GM23338 (cell line): ENCODE measurements around the gene SNCA. TPM values are rescaled to one million over a fixed set of nuclear protein-coding genes. Genes with fewer than 3 reads are reported as not detected.

ENCODE experiments used
- ATAC-seq: fragments of 200-7000 bp; cut with Tn5 transposase; 3 replicates; pipeline ENCODE4 v1.9.1; 2020
- DNase-seq: peaks from one replicate; pipeline ENCODE4 v3.0.0-alpha.2; 2015; ENCODE audit warnings: low spot score
- H2AFZ ChIP-seq: fragments of 200-600 bp; sonication (generic); 2 replicates; pipeline ENCODE4 v1.8.0; 2016; ENCODE audit warnings: antibody characterized with exemption, mild to moderate bottlenecking, moderate library complexity
- H3F3A ChIP-seq: fragments of 200-600 bp; sonication (generic); replicated peaks from 2 replicates; pipeline ENCODE4 v1.8.0; 2017; ENCODE audit warnings: antibody characterized with exemption, mixed run types, low read depth
- H3K27ac ChIP-seq: fragments of 200-600 bp; sonication (generic); 2 replicates; pipeline ENCODE4 v1.6.1; 2016; ENCODE audit warnings: low read depth
- H3K27me3 ChIP-seq: fragments of 200-600 bp; sonication (generic); 2 replicates; pipeline ENCODE4 v1.8.0; 2016; ENCODE audit warnings: mild to moderate bottlenecking, mixed run types, moderate library complexity; ENCODE audit not compliant: insufficient read depth
- H3K36me3 ChIP-seq: fragments of 200-600 bp; sonication (generic); 2 replicates; pipeline ENCODE4 v1.8.0; 2016; ENCODE audit warnings: mild to moderate bottlenecking; ENCODE audit not compliant: insufficient read depth
- H3K4me1 ChIP-seq: fragments of 200-600 bp; sonication (generic); 2 replicates; pipeline ENCODE4 v1.8.0; 2016; ENCODE audit warnings: mild to moderate bottlenecking, moderate library complexity; ENCODE audit not compliant: insufficient read depth
- H3K4me2 ChIP-seq: fragments of 200-600 bp; sonication (generic); 2 replicates; pipeline ENCODE4 v1.7.1; 2017; ENCODE audit warnings: mixed run types
- H3K4me3 ChIP-seq: fragments of 200-600 bp; sonication (generic); 2 replicates; pipeline ENCODE4 v1.6.1; 2016; ENCODE audit warnings: mixed run types
- H3K79me2 ChIP-seq: fragments of 200-600 bp; sonication (generic); replicated peaks from 2 replicates; pipeline ENCODE4 v1.8.0; 2017; ENCODE audit warnings: mild to moderate bottlenecking; ENCODE audit not compliant: insufficient read depth
- H3K9me2 ChIP-seq: fragments of 200-600 bp; sonication (generic); 2 replicates; pipeline ENCODE4 v1.8.0; 2017; ENCODE audit not compliant: insufficient read depth
- H4K20me1 ChIP-seq: fragments of 200-600 bp; sonication (generic); replicated peaks from 2 replicates; pipeline ENCODE4 v1.8.0; 2017; ENCODE audit warnings: mild to moderate bottlenecking; ENCODE audit not compliant: insufficient read depth
- H3K27ac Mint-ChIP-seq: 2 replicates; pipeline ENCODE4 v1.8.0; 2020; ENCODE audit warnings: inconsistent platforms, mild to moderate bottlenecking, moderate library complexity, mixed read lengths
- H3K27me3 Mint-ChIP-seq: 3 replicates; pipeline ENCODE4 v1.8.0; 2022; ENCODE audit warnings: low read depth, mild to moderate bottlenecking, moderate library complexity, mixed read lengths, inconsistent platforms; ENCODE audit not compliant: insufficient read depth, poor library complexity
- H3K36me3 Mint-ChIP-seq: 3 replicates; pipeline ENCODE4 v1.8.0; 2021; ENCODE audit warnings: low read depth, mild to moderate bottlenecking, inconsistent platforms, moderate library complexity, mixed read lengths
- H3K4me1 Mint-ChIP-seq: 3 replicates; pipeline ENCODE4 v1.8.0; 2020; ENCODE audit warnings: mild to moderate bottlenecking, inconsistent platforms, mixed read lengths
- H3K4me3 Mint-ChIP-seq: 3 replicates; pipeline ENCODE4 v1.8.0; 2021; ENCODE audit warnings: moderate library complexity, mild to moderate bottlenecking, inconsistent platforms, mixed read lengths
- H3K9me3 Mint-ChIP-seq: 3 replicates; pipeline ENCODE4 v1.8.0; 2020; ENCODE audit warnings: moderate library complexity, mild to moderate bottlenecking, inconsistent platforms, mixed read lengths
- CREB1 ChIP-seq: fragments of 250-450 bp; sonication (Bioruptor Pico); IDR thresholded peaks from 2 replicates; pipeline ENCODE4 v1.5.0; 2020; ENCODE audit warnings: low read depth, mild to moderate bottlenecking, moderate library complexity
- CTCF ChIP-seq, 2 experiments: fragments of 200-600 bp in 1 of 2; sonication (generic) in 1 of 2; conservative IDR thresholded peaks; 2 replicates each; pipeline versions ENCODE4 v1.5.1 to v1.6.1; 2016 to 2017; ENCODE audit warnings: antibody characterized with exemption in 2 of 2, low read depth in 2 of 2, mild to moderate bottlenecking in 2 of 2, moderate library complexity in 1 of 2
- EZH2 ChIP-seq: fragments of 200-600 bp; sonication (generic); IDR thresholded peaks from one replicate; pipeline ENCODE4 v1.8.0; 2017; ENCODE audit warnings: antibody characterized with exemption, mild to moderate bottlenecking, low read depth; ENCODE audit not compliant: unreplicated experiment
- EZH2phosphoT487 ChIP-seq: fragments of 200-600 bp; sonication (generic); IDR thresholded peaks from one replicate; pipeline ENCODE4 v1.8.1; 2018; ENCODE audit warnings: antibody characterized with exemption; ENCODE audit not compliant: unreplicated experiment
- JUNB ChIP-seq: IDR thresholded peaks from one replicate; pipeline ENCODE4 v1.6.1; 2016; ENCODE audit warnings: antibody characterized with exemption; ENCODE audit not compliant: unreplicated experiment
- NANOG ChIP-seq: IDR thresholded peaks from 2 replicates; pipeline ENCODE4 v1.6.1; 2016; ENCODE audit warnings: antibody characterized with exemption, borderline replicate concordance
- POLR2AphosphoS5 ChIP-seq: IDR thresholded peaks from 2 replicates; pipeline ENCODE4 v1.6.1; 2016; ENCODE audit warnings: antibody characterized with exemption, low read depth
- REST ChIP-seq: IDR thresholded peaks from one replicate; pipeline ENCODE4 v1.6.1; 2018; ENCODE audit warnings: antibody characterized with exemption; ENCODE audit not compliant: unreplicated experiment
- STAT1 ChIP-seq: IDR thresholded peaks from one replicate; pipeline ENCODE4 v1.6.1; 2016; ENCODE audit warnings: antibody characterized with exemption; ENCODE audit not compliant: unreplicated experiment
- ZNF114 ChIP-seq: fragments of 250-450 bp; sonication (Bioruptor Pico); IDR thresholded peaks from 2 replicates; pipeline ENCODE4 v1.5.0; 2020; ENCODE audit warnings: mild to moderate bottlenecking, moderate library complexity
- ZNF331 ChIP-seq: fragments of 250-450 bp; sonication (Bioruptor Pico); IDR thresholded peaks from 2 replicates; pipeline ENCODE4 v1.5.0; 2020; ENCODE audit warnings: low read depth, mild to moderate bottlenecking, moderate library complexity
- ZNF462 ChIP-seq: fragments of 250-450 bp; sonication (Bioruptor Pico); IDR thresholded peaks from 2 replicates; pipeline ENCODE4 v1.5.0; 2020; ENCODE audit warnings: mild to moderate bottlenecking, moderate library complexity
- polyA plus RNA-seq: library from polyadenylated mRNA; unstranded; fragments of >200 nt; fragmentation: Nextera tagmentation; extraction: Ambion mirVana; gene quantifications from 2 replicates; pipeline ENCODE4 v1.2.1, GENCODE V29; 2016
- total RNA-seq: library from RNA; depleted of rRNA; stranded (reverse); fragments of >200 nt; shearing (Covaris generic); gene quantifications from 2 replicates; pipeline ENCODE4 v1.2.3, GENCODE V29; 2014
- TF ChIP-seq, protein P1 (sequence below): IDR thresholded peaks from 2 replicates; pipeline ENCODE4 v1.6.1; 2016; ENCODE audit warnings: antibody characterized with exemption

SNCA gene
- total and polyA plus RNA-seq, 2 experiments from 2014 or later: 15.6 to 31.1 TPM

DNA sequence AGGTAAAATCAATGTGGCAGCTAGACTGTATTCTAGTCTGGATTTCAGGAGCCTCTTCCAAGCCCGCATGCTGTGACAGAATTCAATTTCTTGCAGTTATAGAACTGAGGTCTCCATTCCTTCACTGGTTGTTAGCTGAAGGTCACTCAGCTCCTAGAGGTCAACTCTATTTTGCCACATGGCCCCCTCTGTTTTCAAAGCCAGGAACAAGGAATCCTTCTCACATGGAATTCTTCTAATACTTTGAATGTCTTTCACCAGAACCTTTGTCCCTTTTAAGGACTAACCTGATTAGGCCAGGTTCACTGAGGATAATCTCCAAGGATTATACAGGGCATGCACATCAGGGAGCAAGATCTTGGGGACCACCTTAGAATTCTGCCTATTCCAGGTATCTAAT lies 34.2 kb upstream of the SNCA start:
- TF ChIP-seq ZNF114 (CRISPR knock-in tag): no peak
- TF ChIP-seq POLR2AphosphoS5: no peak
- no peak for TF ChIP-seq ZNF331
- TF ChIP-seq, protein P1, sequence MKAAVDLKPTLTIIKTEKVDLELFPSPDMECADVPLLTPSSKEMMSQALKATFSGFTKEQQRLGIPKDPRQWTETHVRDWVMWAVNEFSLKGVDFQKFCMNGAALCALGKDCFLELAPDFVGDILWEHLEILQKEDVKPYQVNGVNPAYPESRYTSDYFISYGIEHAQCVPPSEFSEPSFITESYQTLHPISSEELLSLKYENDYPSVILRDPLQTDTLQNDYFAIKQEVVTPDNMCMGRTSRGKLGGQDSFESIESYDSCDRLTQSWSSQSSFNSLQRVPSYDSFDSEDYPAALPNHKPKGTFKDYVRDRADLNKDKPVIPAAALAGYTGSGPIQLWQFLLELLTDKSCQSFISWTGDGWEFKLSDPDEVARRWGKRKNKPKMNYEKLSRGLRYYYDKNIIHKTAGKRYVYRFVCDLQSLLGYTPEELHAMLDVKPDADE: no peak
- TF ChIP-seq CREB1 (CRISPR knock-in tag): no peak
- TF ChIP-seq EZH2phosphoT487: no peak
- no peak for TF ChIP-seq REST
- TF ChIP-seq CTCF (conservative IDR thresholded peaks at IDR 0.05; ENCODE audit: low read depth in 2 of 2): no peak
- no peak for TF ChIP-seq JUNB
- no peak for TF ChIP-seq NANOG
- TF ChIP-seq EZH2: no peak
- no peak for TF ChIP-seq STAT1
- no peak for TF ChIP-seq ZNF462 (CRISPR knock-in tag)
- Mint-ChIP-seq H3K27me3 (no peaks in the 10 kb centered on the region), H3K4me1 (peaks cover 2% of the 10 kb centered on the region; the same call in 1 of the 3 replicates), H3K9me3 (no peaks in the 10 kb centered on the region; the same call in 2 of the 3 replicates), H3K27ac (no peak overlapping the region), H3K36me3 (no peaks in the 10 kb centered on the region), H3K4me3 (no peak overlapping the region)
- Histone ChIP-seq H4K20me1 (no peaks in the 10 kb centered on the region), H2AFZ (0 out of 2 replicates have a peak overlapping the region, but pooled peaks have one; percentile 54), H3K79me2 (no peaks in the 10 kb centered on the region), H3K9me2 (no peaks in the 10 kb centered on the region), H3F3A (no peaks in the 10 kb centered on the region), H3K36me3 (no peaks in the 10 kb centered on the region), H3K27ac (no peak overlapping the region), H3K4me2 (no peak overlapping the region), H3K4me3 (no peak overlapping the region), H3K27me3 (no peaks in the 10 kb centered on the region), H3K4me1 (peaks cover 6% of the 10 kb centered on the region; the same call in 1 of the 2 replicates)
- ATAC-seq (no peak; the same call in 2 of the 3 replicates), DNase-seq (peak; percentile 42)
